ENCODE results near the gene SLC6A13.
"Not testable (repeated sequence)": the region's sequence is repeated elsewhere in the genome, so short reads cannot be mapped to it uniquely, and the experiment has no call there.

The SLC6A13 gene

GRCh38 chr12:263574-263973 lies 938 bp upstream of the SLC6A13 start:
- DNase-seq: no peak

- DNase-seq: no peak
These were observed 523 bp downstream of the SLC6A13 start for GRCh38 chr12:262113-262512.

GRCh38 chr12:257521-258321 lies 4.9 kb downstream of the SLC6A13 start:
- DNase-seq: no peak

- DNase-seq: no peak
These were observed 5.7 kb downstream of the SLC6A13 start for GRCh38 chr12:256958-257357.

- DNase-seq: no peak
These were observed 6.4 kb downstream of the SLC6A13 start for GRCh38 chr12:256225-256624.

GRCh38 chr12:254912-255311 lies 7.7 kb downstream of the SLC6A13 start:
- no peak for DNase-seq

- no peak for DNase-seq
These were observed 8.6 kb downstream of the SLC6A13 start for GRCh38 chr12:254039-254438.

- DNase-seq: no peak
These were observed 9.4 kb downstream of the SLC6A13 start for GRCh38 chr12:253116-253831.

- DNase-seq: no peak
These were observed 10.0 kb downstream of the SLC6A13 start for GRCh38 chr12:252636-253035.

GRCh38 chr12:247271-247670 lies 15.4 kb downstream of the SLC6A13 start:
- DNase-seq: no peak

- no peak for DNase-seq
These were observed 19.3 kb downstream of the SLC6A13 start for GRCh38 chr12:243381-243780.

- DNase-seq: no peak
These were observed 20.1 kb downstream of the SLC6A13 start for GRCh38 chr12:242496-242895.

GRCh38 chr12:241266-241665 lies 21.4 kb downstream of the SLC6A13 start:
- no peak for DNase-seq

GRCh38 chr12:240566-240965 lies 22.1 kb downstream of the SLC6A13 start:
- DNase-seq: no peak

GRCh38 chr12:238736-239398 lies 23.8 kb downstream of the SLC6A13 start:
- DNase-seq: no peak

- DNase-seq: no peak
These were observed 24.5 kb downstream of the SLC6A13 start for GRCh38 chr12:238116-238515.

- no peak for DNase-seq
These were observed 25.4 kb downstream of the SLC6A13 start for GRCh38 chr12:237026-237815.

- no peak for DNase-seq
These were observed 26.2 kb downstream of the SLC6A13 start for GRCh38 chr12:236445-236844.

GRCh38 chr12:235967-236366 lies 26.7 kb downstream of the SLC6A13 start:
- not testable (repeated sequence) for DNase-seq

GRCh38 chr12:234891-235415 lies 27.7 kb downstream of the SLC6A13 start:
- DNase-seq: no peak

- DNase-seq: no peak
These were observed 28.6 kb downstream of the SLC6A13 start for GRCh38 chr12:234019-234418.

GRCh38 chr12:233615-233968 lies 29.0 kb downstream of the SLC6A13 start:
- DNase-seq: no peak

Measured in NCI-H345 (cell line).